Limb (tissue), 2 donors: ENCODE measurements around the gene TRH.
"Not testable (repeated sequence)": the region's sequence is repeated elsewhere in the genome, so short reads cannot be mapped to it uniquely, and the experiment has no call there.

Source experiments
- DNase-seq, 2 donors: peaks; one replicate each; pipeline ENCODE4 v3.0.0-alpha.2; 2016; ENCODE audit errors: extremely low spot score in 2 of 2

TRH gene

DNA sequence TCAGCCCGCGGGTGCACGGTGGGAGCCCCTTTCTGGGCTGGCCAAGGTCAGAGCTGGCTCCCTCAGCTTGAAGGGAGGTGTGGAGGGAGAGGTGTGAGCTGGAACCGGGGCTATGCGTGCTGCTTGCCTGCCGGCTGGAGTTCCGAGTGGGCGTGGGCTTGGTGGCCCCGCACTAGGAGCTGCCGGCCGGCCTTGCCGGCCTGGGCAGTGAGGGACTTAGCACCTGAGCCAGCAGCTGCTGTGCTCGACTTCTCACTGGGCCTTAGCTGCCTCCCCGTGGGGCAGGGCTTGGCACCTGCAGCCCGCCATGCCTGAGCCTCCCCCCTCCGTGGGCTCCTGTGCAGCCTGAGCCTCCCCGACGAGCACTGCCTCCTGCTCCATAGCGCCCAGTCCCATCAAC is 36.0 kb downstream of the TRH start:
- no peak for DNase-seq

DNA sequence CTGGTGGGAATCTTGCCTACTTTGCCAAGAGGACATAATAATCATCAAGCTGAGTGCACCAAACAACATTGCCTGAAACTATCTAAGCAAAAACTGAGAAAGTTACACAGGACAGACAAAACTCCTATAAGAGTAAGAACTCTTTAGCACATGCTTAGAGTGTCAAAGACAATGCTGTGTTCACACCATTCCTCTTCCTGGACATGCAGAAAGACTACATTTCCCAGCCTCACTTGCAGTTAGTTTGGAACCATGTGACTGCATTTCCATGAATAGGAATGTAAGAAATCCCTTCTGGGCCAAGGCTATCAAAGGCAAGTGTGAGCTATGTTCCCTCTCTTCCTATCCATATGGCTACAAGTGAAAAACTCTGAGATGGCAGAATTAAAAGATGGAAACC is 37.6 kb downstream of the TRH start:
- DNase-seq: not testable (repeated sequence)

DNA sequence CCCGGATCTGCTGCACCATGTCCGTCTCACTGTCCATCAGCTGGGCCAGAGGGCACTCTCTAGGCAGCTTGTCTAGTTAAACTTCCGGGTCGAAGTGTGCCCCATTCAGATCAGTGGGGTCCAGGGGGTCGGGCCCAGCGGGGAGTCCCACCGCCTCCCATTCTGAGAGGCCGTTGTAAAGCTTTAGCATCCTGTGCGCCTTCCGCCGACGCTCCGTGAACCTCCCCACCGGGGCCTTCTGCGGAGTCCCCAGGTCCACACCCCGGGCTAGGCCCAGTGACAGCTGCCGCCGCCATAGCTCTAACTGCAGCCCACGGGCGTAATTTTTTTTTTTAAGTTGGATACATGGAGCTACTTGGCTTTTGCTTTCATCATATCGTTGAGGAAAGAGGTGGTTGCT is 38.7 kb downstream of the TRH start:
- DNase-seq: not testable (repeated sequence)

DNA sequence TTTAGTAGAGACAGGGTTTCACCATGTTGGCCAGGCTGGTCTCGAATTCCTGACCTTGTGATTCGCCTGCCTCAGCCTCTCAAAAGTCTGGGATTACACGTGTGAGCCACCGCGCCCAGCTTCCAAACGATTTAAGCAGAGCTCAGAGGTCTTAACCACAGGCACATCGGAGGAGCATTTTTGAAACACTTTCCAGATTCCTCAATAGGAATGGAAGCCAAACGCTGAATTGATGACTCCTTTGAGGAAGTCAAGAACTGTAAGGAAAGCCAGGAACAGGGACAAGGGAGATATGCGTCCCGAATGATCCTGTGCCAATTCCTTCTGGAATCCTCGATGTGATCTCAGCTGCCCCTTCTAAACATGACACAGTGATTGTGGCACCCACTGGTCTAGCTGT is 40.0 kb downstream of the TRH start:
- DNase-seq: no peak

DNA sequence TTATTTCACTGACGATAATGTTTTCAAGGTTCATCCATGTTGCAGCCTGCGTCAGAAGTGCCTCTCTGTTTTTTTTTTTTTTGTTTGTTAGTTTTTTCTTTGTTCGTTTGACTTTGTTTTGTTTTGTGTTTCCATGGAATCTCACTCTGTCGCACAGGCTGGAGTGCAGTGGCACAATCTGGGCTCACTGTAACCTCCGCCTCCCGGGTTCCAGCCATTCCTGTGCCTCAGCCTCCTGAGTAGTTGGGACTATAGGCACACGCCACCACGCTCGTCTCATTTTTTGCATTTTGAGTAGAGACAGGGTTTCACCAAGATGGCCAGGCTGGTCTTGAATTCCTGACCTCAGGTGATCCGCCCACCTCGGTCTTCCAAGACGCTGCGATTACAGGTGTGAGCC is 43.1 kb downstream of the TRH start:
- not testable (repeated sequence) for DNase-seq

DNA sequence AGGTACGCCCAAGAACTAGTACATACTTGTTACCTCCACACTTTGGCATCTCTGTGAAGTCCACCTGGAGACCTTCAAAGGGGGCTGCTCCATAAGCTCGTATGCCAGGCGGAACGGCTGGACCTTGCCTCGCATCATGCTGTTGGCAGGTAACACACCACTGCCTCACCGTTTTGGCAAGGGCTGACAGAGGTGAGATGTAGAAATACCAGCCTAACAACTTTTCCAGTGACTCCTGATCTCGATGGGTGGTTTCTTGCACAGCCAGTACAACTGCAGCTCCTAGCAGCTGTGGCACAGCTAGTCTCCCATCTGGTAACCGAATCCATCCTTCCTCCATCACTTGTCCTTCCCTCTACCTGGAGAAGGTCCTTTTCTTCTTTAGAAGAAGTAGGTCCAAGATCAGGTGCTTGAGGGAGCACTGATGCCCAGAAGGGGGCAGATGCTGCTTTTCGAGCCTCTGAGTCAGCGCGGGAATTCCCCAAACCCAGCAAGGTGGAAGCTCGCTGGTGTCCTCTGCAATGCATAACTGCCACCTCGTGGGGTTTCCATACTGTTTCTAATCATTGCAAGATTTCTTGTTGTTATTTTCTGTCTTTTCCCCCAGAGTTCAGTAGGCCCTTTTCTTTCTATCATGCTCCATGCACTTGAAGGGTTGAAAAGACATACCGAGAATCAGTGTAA is 51.8 kb downstream of the TRH start:
- not testable (repeated sequence) for DNase-seq

DNA sequence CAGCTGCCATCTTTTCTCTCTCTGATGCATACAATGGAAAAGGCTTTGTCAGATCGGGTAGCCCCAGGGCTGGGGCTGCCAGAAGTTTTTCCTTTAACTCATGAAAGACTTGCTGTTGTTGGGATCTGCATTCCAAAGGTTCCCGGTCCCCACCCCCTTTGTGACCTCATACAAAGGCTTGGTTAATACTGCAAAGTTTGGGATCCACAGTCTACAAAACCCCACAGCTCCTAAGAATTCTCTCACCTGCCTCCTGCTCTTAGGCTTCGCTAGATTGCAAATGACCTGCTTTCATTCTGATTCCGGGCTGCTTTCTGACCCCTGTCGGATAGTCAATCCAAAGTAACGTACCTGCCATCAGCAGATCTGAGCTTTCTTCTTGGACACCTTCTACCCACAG is 52.9 kb downstream of the TRH start:
- DNase-seq: not testable (repeated sequence)
